GM19328 (cell line): ENCODE results near the gene RAD51B.
"Not testable (repeated sequence)": the region's sequence is repeated elsewhere in the genome, so short reads cannot be mapped to it uniquely, and the experiment has no call there.

ENCODE experiments used
- ATAC-seq: cut with Tn5 transposase; IDR thresholded peaks from one replicate; pipeline ENCODE4 v1.9.1; 2021; ENCODE audit warnings: mild to moderate bottlenecking, moderate library complexity; ENCODE audit not compliant: unreplicated experiment

RAD51B gene

DNA sequence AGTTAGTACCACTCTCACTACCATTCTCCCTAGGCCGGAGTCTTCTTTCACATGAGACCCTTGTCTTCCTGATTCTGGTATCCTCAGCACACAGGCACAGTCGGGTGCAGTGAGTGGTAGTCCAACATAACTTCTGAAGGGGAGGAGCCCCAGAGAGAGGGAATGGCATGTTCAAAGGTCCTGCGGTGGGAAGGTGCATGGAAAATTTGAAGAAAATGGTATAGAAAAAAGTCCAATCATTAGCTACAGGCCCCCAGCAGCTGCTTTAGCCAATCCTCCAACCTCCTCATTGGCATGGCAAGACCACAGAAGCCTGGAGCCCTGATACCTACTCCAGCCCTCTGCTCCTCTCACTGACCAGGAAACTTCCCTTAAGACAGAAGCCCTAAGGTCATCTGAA, 876.7 kb downstream of the RAD51B start:
- ATAC-seq = no peak

GRCh38 chr14:68696721-68697495, 877.3 kb downstream of the RAD51B start:
- no peak for ATAC-seq

- ATAC-seq = not testable (repeated sequence)
Measured at GRCh38 chr14:68698773-68699172, 879.2 kb downstream of the RAD51B start.

DNA sequence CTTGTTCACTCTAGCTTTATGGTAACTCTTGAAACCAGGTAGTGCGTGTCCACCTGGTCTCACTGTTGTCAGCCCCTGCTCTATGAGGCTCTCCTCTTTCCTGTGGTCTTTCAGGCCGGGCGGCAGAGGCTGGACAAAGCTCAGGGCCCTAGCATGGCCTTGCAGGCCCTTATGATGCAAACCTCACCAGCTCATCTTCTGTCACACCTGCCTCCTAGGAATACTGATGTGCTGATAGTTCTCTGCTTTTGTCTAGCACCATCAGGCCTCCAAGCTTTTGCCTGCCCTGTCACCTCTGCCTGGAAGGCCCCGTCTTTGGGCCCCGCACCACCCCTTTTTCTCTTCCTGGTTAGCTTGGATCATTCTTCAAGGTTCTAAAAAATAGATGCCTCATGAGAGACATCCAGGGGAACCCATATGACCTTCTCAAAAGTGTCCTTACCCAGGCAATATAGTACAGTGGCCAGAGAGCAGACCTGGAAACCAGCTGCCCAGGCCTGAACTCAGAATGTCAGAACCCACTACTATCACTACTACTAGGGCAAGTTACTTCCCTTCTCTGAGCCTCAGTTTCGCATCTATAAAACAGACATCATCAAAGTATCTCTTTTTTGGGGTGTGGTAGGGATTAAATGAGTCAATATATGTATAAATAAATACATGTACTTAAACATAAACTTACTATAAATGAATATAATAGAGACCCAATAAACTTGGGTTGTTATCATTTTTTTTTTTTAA, 881.6 kb downstream of the RAD51B start:
- ATAC-seq = no peak

DNA sequence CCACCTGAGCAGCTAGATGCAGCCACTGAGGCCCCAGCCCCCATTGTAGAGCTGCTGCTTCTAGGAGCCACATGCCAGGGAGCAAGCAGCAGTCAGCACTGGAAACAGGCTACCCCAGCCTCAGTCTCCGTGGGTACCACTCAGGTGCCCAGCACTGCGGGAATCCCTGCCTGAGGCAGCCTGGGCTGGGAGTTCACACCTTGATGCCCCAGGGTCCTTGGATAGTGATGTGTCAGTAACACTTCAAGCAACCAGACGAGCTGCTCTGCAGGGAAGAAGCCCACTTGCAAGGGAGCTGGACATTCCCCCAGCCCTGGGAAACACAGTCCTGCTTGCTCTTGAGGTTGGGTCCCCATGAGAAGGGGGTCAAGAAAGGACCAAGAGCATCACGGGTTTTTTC, 882.6 kb downstream of the RAD51B start:
- no peak for ATAC-seq

- ATAC-seq = no peak
Measured at GRCh38 chr14:68702578-68702977, 883.0 kb downstream of the RAD51B start.

- no peak for ATAC-seq
Measured at GRCh38 chr14:68703093-68703492, 883.5 kb downstream of the RAD51B start.

DNA sequence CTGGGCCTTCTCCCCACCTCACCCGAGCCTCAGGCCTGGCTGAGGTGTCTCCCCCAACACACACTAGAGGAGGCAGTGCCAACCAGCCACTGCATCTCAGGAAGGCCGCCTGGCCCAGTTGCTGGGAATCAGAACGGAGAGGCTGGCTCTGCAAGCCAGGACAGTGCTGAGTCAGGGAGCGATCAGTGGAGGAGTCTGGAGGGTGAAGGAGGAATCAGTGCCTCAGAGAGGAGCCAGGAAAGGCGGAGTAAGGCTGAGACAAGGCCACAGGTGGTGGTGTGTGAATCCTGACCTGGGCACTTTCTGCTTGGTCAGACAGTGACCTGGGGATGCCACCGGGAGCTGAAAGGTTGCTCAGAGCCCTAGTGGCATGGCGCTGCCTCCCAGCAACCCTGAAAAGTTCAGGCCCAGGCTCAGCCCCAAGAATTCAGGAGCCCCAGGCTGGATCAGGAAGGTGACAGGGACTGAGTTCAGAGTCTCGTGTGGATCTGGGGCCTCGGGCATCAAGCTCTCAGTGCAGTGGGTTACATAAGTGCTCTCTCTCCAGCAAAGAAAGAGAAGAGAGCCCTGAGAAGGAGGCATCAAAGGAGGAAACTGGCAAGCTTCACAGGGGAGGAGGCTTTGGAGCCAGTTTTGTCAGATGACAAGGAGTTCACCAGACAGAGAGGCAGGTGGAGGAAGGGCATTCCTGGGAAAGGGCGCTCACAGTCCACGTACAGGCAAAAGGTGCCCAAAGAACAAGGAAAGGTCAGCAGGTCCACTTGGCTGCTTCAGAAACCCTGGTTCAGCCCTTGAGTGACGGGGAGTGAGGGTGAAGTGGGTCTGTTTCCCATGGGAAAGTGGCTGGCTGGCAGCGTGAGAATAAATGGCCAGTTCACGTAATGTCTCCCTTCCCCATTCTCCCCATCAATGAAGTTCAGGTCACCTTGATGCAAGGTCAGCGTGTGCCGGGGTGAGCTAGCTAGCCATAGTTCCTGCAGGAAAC, 885.4 kb downstream of the RAD51B start:
- no peak for ATAC-seq

GRCh38 chr14:68705741-68706283, 886.2 kb downstream of the RAD51B start:
- no peak for ATAC-seq

DNA sequence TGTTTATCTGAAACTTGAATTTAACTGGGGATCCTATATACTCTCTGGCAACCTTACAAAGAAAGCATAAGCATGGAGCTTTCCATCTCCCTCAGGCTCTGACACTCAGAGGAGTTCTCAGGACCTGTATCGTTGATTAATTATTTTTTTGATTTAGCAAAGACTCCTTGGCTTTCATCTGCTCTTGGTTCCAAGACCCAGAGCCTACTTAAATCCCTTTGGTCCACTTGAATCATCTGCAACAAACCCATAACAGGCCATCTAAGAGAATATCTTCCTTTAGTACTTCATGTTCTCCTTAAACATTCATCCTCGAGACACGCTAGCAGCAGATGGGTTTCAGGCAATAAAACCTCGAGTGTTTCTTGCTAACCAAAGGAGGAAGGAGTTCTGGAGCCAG, 887.9 kb downstream of the RAD51B start:
- ATAC-seq = no peak

GRCh38 chr14:68708343-68708742, 888.8 kb downstream of the RAD51B start:
- no peak for ATAC-seq

DNA sequence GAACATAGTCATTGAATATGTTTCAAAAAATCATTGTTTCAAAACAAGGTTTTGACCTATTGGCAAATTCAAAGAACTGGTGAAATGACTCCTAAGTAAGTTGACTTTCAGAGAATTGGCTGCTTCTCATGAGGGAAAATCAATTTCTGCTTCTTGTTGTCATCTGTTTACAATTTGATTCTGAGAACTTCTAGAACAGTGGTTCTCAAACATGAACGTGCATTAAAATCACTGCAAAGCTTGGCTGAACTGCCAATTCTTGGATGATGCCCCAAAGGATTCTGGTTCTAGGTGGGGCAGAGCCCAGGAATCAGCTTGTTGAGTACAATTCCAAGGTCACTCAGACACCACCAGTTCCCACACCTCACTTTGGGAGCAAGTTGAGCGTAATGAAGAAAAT, 889.4 kb downstream of the RAD51B start:
- no peak for ATAC-seq

- ATAC-seq = no peak
Measured at GRCh38 chr14:68710776-68711175, 891.2 kb downstream of the RAD51B start.

- no peak for ATAC-seq
Measured at GRCh38 chr14:68711561-68712309, 892.2 kb downstream of the RAD51B start.

DNA sequence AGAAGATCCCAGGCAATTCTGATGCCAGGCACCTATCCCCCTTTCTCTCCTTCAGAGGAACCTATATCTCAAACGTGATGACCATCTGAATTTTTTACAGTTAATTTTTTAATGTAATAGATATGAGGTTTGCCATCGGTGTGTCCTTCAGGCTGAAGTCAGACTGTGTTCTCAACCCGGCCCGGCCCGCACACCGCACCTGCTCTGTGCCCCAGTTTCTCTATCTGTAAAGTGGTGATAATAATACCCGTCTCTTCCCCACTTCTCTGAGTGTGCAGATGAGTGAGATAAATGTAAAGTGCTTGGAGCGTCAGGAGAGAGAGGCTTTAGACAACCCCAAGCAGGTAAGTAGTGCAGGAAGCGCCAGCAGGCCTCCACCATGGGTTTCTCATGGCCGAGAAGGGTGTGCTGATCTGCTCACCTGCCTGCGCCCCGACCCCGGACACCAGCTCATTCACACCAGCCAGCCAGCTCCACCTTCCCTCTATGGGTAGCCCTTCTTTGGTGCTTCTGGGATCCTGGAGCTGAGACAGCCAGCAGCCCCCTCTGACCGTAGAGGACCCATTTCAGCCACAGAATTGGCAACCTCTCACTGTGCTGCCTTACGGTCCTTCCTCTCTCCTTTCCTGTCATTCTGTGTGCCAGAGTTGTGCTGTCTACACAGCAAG, 893.3 kb downstream of the RAD51B start:
- no peak for ATAC-seq

DNA sequence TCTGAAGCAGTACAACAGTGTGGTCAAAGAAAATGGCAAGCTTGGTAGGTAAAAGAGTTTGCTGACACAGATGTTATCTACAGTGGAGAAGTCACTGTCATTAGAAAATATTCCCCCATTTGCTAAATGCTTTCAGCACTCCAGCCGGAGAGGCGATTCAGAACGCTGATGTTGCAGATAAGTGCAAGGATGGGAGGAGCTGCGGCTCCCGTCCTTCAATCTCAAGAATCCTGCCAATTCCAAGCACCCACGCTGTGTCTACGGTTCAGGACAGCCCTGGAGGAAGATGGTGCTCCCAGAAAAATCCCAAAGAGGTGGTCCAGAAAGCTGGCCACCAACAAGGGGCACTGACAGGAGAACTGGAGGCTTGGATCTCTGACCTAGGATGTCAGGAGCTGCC, 894.2 kb downstream of the RAD51B start:
- ATAC-seq = no peak

DNA sequence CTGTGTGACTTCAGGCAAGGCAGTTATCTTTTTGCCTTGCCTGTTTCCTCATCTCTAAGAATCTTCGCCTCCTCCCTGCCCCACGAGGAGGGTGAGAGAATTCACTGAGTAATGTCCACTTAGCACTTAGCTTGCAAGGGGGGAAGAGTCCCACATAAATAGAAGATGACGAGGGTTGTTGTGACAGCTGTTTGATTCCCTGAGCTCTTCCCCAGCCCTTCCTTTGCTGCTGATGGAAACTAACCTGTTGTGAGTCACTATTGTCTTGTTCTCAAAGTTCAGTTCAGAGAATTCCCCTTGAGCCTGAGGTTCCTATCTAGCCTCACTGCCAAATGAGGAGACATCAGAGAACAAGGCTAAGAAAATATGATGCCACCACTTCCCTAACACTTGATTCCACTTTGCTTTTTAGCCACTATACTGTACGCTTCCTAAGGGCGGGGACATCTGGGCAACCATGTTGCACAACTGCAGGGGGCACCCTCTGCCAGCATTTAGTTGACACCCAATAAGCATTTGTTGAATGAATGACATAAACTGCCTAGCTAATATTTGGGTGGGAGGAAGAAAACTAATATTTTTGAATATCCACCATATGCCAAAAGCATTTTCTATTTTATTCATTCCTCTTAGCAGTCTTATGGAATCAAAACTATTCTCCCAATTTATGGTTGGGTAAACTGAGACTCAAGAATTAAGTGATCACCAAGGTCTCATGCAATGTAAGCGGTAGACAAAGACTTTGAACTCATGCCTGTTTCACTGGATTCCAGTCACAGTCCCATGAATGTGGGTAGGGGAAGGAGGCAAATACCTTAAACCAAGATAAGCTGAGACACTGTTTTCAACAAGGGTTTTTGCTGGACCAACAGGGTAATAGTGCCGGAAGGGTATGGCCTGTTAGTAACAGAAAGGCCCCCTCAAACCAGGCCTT, 895.7 kb downstream of the RAD51B start:
- no peak for ATAC-seq

DNA sequence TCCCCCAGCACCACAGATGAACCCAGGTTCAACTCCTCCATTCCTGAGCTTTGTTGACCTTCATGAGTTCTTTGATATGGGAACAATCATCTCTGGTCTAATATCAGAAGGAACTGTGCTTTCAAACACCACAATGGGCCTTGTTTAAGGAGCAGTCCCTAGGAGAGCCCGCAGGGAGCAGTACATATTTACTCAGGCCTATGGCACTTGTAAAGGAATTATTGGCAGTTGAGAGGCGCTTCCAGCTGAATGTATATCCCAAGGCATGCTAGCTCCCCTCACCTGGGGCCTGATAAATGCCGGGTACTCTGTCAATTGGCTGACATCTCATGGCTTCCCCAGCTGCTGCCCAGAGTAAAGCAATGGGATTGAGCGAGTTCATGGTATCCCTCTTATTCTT, 897.1 kb downstream of the RAD51B start:
- no peak for ATAC-seq
